ENCODE measurements around the gene ANKRD27.
"Not testable (repeated sequence)": the region's sequence is repeated elsewhere in the genome, so short reads cannot be mapped to it uniquely, and the experiment has no call there.

ANKRD27 gene

DNA sequence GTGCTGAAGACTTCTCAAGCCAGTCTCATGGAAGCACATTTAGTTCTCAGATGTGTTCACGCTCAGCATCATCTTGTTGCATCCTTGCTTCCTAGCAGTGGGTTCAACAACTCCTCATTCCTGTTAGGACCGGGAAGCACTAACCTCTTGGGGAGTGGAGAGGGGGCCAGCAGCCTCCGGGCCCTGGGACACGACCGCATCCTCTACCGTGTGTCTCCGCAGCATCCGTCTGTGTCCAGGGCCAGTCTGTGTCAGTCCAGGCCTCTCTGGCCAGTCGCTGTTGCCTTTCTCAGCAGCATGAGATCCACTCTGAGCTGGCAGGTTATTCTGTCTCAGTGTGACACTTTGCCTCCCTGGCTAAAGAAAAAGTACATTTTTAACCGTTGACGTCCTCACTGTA is 77.0 kb downstream of the ANKRD27 start:
- no peak for TF ChIP-seq JUND (IDR thresholded peaks at IDR 0.05; ENCODE audit: low read depth)
- no peak for DNase-seq (ENCODE audit: low read depth in 1 of 2, low spot score in 1 of 2)
- in situ Hi-C loops (cut with HindIII; ENCODE audit: low pct_unique_long_range_greater_than_20kb, low sequenced_read_pairs): no loop called here

DNA sequence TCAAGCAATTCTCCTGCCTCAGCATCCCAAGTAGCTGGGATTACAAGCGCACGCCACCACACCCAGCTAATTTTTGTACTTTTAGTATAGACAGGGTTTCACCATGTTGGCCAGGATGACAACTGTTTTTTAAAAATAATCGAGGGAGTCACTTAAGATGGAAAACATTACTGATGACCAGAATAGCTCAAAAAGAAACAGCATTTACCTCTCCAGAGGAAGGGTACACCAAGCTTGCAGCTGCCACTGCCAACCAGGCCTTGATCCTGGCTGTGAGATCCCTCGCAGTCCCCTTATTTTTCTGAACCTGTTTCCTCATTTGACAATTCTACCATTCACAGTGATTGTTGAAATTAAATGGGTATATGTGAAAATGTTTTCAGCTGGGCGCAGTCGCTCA is 79.5 kb downstream of the ANKRD27 start:
- in situ Hi-C loops (cut with HindIII; ENCODE audit: low pct_unique_long_range_greater_than_20kb, low sequenced_read_pairs): no loop called here
- no peak for DNase-seq (ENCODE audit: low read depth in 1 of 2, low spot score in 1 of 2)
- no peak for TF ChIP-seq JUND (IDR thresholded peaks at IDR 0.05; ENCODE audit: low read depth)

DNA sequence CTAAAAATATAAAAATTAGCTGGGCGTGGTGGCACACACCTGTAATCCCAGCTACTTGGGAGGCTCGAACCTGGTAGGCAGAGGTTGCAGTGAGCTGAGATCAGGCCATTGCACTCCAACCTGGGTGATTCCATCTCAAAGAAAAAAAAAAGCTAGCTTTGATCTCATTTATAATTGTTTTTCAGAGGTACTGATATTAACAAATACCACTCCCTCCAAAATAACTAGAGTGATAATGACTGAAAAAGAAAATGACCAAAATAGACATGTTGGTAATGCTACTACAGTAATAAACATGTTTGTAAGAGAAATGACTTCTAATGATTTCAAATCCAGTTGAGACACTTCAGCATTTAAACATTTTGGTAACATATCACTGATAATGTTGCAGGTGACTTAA is 81.0 kb downstream of the ANKRD27 start:
- no peak for TF ChIP-seq JUND (IDR thresholded peaks at IDR 0.05; ENCODE audit: low read depth)
- in situ Hi-C loops (cut with HindIII; ENCODE audit: low pct_unique_long_range_greater_than_20kb, low sequenced_read_pairs): no loop called here
- DNase-seq (ENCODE audit: low read depth in 1 of 2, low spot score in 1 of 2): no peak

DNA sequence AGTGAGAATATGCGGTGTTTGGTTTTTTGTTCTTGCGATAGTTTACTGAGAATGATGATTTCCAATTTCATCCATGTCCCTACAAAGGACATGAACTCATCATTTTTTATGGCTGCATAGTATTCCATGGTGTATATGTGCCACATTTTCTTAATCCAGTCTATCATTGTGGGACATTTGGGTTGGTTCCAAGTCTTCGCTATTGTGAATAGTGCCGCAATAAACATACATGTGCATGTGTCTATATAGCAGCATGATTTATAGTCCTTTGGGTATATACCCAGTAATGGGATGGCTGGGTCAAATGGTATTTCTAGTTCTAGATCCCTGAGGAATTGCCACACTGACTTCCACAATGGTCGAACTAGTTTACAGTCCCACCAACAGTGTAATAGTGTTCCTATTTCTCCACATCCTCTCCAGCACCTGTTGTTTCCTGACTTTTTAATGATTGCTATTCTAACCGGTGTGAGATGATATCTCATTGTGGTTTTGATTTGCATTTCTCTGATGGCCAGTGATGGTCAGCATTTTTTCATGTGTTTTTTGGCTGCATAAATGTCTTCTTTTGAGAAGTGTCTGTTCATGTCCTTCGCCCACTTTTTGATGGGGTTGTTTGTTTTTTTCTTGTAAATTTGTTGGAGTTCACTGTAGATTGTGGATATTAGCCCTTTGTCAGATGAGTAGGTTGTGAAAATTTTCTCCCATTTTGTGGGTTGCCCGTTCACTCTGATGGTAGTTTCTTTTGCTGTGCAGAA is 87.1 kb downstream of the ANKRD27 start:
- in situ Hi-C loops (cut with HindIII; ENCODE audit: low pct_unique_long_range_greater_than_20kb, low sequenced_read_pairs); DNase-seq (ENCODE audit: low read depth in 1 of 2, low spot score in 1 of 2): not testable (repeated sequence)

DNA sequence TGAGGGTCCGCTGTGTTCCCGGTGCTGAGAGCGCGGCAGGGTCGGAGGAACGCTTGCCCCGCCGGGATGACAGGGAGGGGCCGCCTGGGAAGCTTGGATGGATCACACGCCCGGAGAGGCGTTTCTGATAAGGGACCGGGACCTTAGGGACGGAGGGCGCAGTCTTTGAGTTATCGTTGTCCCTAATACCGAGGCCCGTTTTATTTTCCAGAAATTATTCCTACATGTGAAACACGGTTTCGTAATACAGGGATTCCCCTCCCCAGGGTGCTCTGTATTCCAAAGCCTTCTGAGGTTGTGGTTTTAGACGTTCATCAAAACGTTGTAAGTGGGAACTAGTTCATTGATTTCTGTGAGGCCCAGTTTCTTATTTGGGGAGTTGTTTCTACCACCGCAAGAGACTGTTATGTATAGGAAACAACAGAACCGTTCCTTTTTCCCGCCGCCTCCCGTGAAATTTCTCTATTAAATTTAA is 93.2 kb downstream of the ANKRD27 start:
- no peak for TF ChIP-seq JUND (IDR thresholded peaks at IDR 0.05; ENCODE audit: low read depth)
- in situ Hi-C loops (cut with HindIII; ENCODE audit: low pct_unique_long_range_greater_than_20kb, low sequenced_read_pairs): no loop called here
- peak in 1 of 2 experiments; percentile 3 for DNase-seq (ENCODE audit: low read depth in 1 of 2, low spot score in 1 of 2)

DNA sequence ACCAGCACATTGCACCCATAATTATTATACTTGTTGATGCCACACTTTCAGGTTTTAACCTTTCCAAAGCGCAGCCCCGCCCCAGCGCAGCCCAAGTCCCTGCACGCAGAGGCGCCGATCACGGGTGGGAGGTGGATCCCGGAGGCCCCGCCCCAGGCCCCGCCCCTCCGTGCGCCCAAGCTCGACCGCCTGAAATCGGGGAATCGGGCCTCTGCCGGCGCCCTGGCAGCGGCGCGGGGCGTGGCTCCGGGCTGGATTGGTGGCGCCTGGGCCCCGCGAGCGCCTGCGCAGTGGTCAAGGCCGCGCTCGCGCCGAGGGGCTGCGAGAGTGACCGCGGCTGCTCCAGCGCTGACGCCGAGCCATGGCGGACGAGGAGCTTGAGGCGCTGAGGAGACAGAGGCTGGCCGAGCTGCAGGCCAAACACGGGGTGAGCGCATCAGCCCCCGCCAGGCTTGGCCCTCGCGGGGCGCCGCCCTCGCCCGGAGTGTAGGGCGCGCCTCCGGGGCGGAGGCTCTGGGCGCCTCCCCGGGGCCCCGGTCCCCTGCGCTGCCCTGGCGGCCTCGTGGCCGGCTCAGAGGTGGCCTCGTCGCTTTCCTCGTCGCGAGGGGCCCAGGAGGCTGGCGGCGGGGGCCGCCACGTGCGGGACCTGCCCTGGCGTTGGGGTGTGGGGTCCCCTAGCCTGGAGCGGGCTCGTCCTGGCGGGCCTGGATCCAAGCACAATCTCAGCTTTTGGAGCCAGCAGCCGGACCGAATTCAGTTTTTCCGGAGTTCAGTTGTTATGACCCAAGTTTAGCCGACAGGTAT is 93.9 kb downstream of the ANKRD27 start, which contains the start of gene PDCD5:
Gene PDCD5 (plus strand): TSS at position 290 of the 804 bp plus-strand sequence. CDS start 72 bp downstream, at position 362.
- no peak for TF ChIP-seq JUND (IDR thresholded peaks at IDR 0.05; ENCODE audit: low read depth)
- peak; percentile 90 to 94 for DNase-seq (ENCODE audit: low read depth in 1 of 2, low spot score in 1 of 2)
- in situ Hi-C loops (cut with HindIII; ENCODE audit: low pct_unique_long_range_greater_than_20kb, low sequenced_read_pairs): no loop called here

DNA sequence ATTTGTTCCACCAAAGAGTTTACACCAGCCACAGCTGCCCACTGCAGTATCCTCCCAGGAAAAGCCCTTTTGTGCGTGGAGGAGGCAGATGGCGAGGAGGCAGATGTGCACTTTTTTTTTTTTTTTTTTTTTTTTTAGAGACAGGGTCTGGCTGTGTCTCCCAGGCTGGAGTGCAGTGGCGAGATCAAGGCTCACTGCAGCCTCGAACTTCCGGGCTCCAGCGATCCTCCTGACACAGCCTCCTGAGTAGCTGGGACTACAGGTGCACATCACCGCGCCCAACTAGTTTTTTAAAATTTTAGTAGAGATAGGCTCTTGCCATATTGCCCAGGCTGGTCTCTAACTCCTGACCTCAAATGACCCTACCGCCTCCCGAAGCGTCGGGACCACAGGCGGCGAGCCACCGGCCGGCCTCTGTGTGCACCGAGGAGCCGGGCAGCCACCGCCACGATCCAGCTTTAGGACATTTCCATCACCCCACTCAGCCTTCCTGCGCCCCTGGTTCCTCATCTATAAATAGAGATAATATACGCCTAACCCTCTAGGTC is 94.6 kb downstream of the ANKRD27 start:
- in situ Hi-C loops (cut with HindIII; ENCODE audit: low pct_unique_long_range_greater_than_20kb, low sequenced_read_pairs): no loop called here
- no peak for DNase-seq (ENCODE audit: low read depth in 1 of 2, low spot score in 1 of 2)
- no peak for TF ChIP-seq JUND (IDR thresholded peaks at IDR 0.05; ENCODE audit: low read depth)

DNA sequence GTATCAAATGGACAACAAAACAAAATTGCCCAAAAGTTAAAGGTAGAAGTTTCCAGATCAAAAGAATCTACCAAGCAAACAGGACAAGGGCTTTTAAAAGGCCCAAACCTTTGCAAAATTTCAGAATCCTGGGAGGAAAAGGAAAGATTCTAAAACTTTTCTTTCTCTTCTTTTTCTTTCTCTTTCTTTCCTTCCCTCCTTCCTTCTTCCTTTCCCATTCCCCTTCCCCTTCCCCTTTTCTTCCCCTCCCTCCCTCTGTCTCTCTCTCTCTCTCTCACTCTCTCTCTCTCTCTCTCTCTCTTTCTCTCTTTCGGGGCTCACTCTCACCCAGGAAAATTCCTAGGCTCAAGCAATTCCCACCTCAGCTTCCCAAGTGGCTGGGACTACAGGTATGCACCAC is 98.2 kb downstream of the ANKRD27 start:
- no peak for TF ChIP-seq JUND (IDR thresholded peaks at IDR 0.05; ENCODE audit: low read depth)
- in situ Hi-C loops (cut with HindIII; ENCODE audit: low pct_unique_long_range_greater_than_20kb, low sequenced_read_pairs): no loop called here
- no peak for DNase-seq (ENCODE audit: low read depth in 1 of 2, low spot score in 1 of 2)

DNA sequence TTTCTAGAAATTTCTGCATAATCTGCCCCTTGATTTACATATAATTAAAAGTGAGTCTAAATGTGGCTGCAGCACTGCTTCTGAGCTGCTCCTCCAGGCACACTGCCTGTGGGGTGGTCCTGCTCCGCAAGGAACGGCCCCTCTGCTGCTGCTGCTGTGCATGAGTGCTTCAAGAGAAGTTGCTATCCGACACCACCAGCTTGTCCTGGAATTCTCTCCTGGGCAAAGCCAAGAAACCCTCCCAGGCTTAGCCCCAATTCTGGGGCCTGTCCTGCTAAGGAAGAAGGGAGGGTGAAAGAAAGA is 101.5 kb downstream of the ANKRD27 start:
- DNase-seq (ENCODE audit: low read depth in 1 of 2, low spot score in 1 of 2): no peak
- no peak for TF ChIP-seq JUND (IDR thresholded peaks at IDR 0.05; ENCODE audit: low read depth)
- in situ Hi-C loops (cut with HindIII; ENCODE audit: low pct_unique_long_range_greater_than_20kb, low sequenced_read_pairs): no loop called here

DNA sequence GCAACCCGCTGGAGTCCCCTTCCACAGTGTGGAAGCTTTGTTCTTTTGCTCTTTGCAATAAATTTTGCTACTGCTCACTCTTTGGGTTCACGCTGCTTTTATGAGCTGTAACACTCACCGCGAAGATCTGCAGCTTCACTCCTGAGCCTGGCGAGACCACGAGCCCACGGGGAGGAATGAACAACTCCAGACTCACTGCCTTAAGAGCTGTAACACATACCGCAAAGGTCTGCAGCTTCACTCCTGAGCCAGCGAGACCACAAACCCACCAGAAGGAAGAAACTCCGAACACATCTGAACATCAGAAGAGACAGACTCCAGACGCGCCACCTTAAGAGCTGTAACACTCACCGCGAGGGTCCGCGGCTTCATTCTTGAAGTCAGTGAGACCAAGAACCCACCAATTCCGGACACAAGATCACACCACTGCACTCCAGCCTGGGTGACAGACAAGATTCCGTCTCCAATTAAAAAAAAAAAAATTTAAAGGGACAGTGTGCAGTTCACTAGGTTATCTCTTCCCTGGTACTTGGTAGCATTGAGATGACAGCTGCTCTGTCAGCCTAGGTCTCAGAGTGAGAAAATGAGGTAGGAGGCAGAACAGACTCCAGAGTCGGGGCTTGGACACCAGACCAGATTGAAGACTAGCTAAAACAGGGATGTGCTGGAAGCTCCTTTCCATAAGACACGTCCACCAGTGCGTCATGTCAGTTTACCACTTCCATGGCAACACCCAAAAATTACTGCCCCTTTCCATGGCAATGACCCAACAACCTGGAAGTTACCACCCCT is 102.1 kb downstream of the ANKRD27 start:
- DNase-seq (ENCODE audit: low read depth in 1 of 2, low spot score in 1 of 2); in situ Hi-C loops (cut with HindIII; ENCODE audit: low pct_unique_long_range_greater_than_20kb, low sequenced_read_pairs): not testable (repeated sequence)

DNA sequence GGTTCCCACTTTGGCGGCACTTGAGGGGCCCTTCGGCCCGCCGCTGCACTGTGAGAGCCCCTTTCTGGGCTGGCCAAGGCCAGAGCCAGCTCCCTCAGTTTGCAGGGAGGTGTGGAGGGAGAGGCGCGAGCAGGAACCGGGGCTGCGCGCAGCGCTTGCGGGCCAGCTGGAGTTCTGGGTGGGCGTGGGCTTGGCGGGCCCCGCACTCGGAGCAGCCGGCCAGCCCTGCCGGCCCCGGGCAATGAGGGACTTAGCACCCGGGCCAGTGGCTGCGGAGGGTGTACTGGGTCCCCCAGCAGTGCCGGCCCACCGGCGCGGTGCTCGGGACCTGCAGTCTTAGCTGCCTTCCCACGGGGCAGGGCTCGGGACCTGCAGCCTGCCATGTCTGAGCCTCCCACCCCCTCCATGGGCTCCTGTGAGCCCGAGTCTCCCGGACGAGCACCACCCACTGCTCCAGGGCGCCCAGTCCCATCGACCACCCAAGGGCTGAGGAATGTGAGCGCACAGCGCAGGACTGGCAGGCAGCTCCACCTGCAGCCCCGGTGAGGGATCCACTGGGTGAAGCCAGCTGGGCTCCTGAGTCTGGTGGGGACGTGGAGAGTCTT is 103.4 kb downstream of the ANKRD27 start:
- DNase-seq (ENCODE audit: low read depth in 1 of 2, low spot score in 1 of 2); in situ Hi-C loops (cut with HindIII; ENCODE audit: low pct_unique_long_range_greater_than_20kb, low sequenced_read_pairs): not testable (repeated sequence)

DNA sequence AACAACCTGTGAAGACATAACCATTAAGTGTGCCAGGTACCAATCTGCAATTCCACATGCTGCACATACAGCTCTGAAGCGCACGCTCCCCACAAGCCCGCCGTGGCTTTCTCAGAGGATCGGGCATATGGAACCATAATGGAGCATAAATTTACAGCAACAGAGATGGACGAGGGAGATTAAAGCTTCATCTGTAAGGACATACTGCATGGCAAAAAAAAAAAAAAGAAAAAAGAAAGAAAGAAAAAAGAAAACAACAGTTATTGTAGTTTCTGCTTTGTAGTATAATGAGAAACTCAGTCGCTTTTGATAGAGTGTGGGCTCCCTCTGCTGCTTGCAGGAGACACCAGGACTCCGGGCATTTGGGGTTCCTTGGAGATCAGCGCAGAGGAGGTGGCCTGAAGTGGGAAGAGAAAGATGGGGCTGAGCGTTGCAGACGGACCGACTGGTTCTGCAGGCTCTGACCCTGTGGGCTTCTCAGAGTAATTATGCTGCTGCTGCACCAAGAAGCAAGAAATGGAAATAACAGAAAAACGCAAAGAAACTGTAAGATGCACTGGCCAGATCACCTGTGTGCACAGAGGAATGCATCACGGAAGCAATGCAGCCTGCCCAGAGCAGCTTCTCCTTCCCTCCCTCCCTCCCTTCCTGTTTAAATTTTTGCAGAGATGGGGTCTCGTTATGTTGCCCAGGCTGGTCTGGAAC is 104.7 kb downstream of the ANKRD27 start:
- in situ Hi-C loops (cut with HindIII; ENCODE audit: low pct_unique_long_range_greater_than_20kb, low sequenced_read_pairs): no loop called here
- DNase-seq (ENCODE audit: low read depth in 1 of 2, low spot score in 1 of 2): peak in 1 of 2 experiments; percentile 77
- no peak for TF ChIP-seq JUND (IDR thresholded peaks at IDR 0.05; ENCODE audit: low read depth)

All from T47D (cell line).